Measurements from ENCODE around the gene SLC4A9. TPM values are rescaled to one million over a fixed set of nuclear protein-coding genes. Genes with fewer than 3 reads are reported as not detected.
"Not testable (repeated sequence)": the region's sequence is repeated elsewhere in the genome, so short reads cannot be mapped to it uniquely, and the experiment has no call there.

The SLC4A9 gene
- total RNA-seq, 1 donor from 2014 or later: not detected

DNA sequence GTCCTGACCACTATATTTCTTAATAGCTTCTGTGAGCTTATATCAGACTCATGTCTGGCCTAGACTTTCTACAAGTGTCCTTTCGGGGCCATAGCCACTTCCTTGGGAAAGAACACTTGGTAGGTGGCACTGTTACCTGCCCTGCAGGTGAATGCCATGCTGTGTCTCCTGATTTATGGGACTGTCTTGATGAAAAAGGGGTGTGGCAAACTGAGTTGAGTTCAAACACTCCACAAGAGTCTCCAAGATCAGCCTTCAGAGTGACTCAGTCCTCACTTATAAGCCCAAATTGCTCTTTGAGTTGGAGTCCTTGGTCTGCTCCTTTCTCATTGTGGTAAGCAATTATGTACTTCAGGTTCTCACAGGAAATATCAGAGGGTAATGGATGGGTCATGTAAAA, 31.7 kb downstream of the SLC4A9 start:
- intact Hi-C loops (cut with micrococcal nuclease): no loop called here

DNA sequence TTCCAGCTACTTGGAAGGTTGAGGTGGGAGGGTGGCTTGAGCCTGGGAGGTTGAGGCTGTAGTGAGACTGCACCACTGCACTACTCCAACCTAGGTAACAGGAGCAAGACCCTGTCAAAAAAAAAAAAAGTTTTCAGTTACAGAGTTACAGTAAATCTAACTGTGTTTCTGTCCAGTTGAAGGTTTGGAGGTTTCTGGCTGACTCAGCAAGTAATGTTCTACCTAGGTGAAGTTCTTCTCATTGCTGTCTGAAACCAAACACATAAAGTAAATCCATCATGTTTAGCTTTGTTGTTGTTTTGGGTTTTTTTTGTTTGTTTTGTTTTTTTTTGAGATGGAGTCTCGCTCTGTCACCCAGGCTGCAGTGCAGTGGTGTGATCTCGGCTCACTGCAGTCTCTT, 33.7 kb downstream of the SLC4A9 start:
- intact Hi-C loops (cut with micrococcal nuclease): no loop called here

DNA sequence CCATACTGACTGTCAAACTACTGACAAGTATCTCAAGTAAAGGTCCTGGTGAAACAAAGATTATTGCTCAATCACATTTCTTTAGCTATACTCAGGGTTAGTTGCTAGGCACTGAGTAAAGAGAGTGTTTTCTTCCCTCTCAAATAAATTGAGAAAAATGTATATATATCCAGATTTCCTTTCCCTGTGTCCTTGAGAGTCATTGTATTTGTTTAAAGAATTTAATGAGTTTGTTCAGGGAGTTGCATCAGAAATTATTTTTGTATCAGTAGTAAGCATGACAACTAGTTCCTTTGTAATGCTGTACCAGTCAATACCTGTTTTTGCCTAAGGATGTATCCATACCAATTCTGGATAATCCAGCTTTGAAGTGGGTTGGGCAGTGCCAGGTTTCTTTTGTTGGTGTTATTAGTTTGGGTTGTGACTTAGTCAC, 38.4 kb downstream of the SLC4A9 start:
- intact Hi-C loops (cut with micrococcal nuclease): no loop called here

DNA sequence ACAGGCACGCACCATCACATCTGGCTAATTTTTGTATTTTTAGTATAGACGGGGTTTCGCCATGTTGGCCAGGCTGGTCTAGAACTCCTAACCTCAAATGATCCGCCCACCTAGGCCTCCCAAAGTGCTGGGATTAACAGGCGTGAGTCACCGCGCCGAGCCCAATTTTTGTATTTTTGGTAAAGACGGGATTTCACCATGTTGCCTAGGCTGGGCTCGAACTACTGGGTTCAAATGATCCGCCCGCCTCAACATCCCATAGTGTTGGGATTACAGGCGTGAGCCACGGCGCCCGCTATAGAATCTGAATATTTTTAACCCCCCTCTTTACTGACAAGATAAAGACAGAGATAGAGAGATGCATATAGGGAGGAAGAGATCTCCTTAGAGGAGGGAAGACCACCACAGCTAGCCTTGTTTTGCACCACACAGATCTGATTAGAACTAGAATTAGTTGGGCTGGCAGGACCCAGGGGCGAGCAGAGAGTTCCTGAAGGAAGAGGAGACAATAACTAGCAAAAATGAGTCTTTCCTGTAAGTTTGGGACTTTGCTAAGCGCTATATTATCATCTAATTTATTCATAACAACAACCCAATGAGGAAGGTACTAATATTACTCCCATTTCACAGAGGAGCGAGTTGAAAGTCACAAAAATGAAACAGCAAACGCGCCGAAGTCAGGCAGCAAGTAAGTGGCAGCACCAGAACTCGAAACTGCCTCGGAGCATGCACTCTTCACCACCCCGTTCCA, 40.2 kb downstream of the SLC4A9 start:
- intact Hi-C loops (cut with micrococcal nuclease): loop anchor here (2.0 to 5.0 kb wide), 4 partner anchors 38 to 998 kb away; partner anchors contain the start of genes SLC4A9, SPATA24 and SRA1

DNA sequence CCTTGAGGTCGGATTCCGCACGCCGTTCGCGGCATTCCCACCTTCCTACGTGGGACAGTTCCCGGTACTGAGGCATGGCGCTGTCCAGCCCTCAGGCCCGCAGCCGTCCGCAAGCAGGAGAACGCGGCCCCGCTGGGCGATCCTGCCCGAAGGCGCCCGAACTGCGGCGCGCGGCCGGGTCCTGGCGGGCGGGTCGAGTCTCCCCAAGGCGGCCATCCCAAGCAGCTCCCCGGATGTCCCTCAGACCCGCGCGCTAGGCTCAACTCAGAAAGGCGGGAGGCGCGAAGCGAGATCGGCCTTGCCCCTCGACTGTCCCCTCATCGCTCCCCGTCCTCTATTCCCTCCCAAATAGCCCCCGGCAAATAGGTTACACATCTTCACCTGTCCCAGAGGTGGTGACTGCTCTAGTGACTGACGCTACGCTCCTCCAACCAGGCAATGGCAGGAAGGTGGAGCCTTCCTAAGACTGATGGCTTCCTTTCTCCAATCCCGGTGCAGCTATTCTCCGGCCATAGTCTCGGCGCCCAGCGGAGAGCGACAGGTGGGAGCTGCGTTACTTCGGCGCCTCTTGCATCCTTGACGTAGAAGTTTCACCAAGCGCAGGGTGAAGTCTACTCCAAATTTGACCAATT, 40.9 kb downstream of the SLC4A9 start:
- intact Hi-C loops (cut with micrococcal nuclease): loop anchor here (1.0 to 5.0 kb wide), 13 partner anchors 39 to 999 kb away; partner anchors contain the start of genes APBB3, CYSTM1, EIF4EBP3 and PFDN1

DNA sequence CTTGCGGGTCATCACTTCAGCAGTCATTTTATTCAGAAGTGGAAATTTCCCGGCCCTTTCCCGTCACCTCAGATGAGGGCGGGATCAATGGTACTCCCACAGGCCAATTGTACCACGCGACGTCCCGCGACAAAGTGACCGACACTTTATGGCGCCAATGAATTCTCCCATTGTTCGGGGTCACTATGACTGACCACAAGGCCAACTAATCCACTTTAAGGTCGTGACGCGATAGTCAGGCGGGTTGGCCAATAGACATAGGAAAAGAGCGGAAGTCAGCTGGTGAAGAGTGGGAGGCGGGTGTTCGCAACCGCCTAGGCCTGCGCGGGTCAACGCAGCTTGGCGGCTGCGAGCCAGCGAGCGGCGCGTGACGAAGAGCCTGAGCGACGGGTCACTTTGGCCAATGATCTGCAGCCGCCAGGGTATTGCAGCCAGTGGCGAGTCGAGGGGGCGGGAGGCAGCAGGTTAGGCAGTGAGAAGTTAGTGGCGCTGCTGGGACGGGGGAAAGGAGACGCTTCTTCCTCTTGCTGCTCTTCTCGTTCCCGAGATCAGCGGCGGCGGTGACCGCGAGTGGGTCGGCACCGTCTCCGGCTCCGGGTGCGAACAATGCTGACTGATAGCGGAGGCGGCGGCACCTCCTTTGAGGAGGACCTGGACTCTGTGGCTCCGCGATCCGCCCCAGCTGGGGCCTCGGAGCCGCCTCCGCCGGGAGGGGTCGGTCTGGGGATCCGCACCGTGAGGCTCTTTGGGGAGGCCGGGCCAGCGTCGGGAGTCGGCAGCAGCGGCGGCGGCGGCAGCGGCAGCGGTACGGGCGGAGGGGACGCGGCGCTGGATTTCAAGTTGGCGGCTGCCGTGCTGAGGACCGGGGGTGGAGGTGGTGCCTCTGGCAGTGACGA, 41.6 kb downstream of the SLC4A9 start, which contains the start of gene ANKHD1:
Gene ANKHD1 (plus strand): TSS at position 472 of the 896 bp plus-strand sequence. CDS start 135 bp downstream, at position 607.
- intact Hi-C loops (cut with micrococcal nuclease): loop anchor here (1.0 to 5.0 kb wide), 14 partner anchors 39 to 999 kb away; partner anchors contain the start of genes APBB3, CYSTM1, EIF4EBP3 and IK

DNA sequence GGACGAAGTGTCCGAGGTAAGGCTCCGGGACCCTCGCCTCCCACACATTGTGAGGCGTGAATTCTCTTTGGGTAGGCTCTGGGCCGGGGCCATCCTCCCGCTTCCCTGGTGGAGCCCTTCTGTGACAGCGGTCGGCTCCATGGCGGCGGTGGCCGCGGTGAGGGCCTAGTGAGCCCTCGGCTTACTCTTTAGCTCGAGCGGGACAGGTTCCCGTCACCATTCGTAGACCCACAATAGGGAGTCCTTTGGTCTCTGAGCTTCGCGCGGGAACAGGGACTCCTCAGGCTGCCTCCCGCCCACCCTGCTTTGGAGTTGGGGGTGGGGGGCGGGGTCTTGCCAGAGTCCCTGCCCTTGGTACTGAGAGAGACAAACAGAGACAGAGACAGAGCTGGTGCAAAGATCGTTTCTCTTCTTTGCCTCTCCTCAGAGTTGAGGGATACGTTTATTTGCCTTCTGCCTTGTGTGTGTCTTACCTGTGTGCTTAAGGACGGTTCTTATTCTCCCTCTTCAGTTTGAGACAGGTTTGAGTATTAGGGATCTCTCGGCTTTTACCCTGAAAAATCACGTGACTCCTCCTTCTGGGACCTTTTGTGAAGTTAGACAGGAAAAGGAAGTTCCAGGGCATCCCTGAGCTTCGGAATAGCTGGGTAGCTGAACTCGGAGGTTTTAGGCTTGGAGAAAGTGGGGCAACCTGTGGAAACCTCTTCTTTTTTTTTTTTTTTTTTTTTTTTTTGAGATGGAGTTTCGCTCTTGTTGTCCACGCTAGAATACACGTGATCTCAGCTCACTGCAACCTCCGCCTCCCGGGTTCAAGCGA, 42.5 kb downstream of the SLC4A9 start:
- intact Hi-C loops (cut with micrococcal nuclease): loop anchor here (1.0 to 5.0 kb wide), 4 partner anchors 40 to 1000 kb away; partner anchors contain the start of genes IK, NDUFA2, SLC4A9 and SPATA24

DNA sequence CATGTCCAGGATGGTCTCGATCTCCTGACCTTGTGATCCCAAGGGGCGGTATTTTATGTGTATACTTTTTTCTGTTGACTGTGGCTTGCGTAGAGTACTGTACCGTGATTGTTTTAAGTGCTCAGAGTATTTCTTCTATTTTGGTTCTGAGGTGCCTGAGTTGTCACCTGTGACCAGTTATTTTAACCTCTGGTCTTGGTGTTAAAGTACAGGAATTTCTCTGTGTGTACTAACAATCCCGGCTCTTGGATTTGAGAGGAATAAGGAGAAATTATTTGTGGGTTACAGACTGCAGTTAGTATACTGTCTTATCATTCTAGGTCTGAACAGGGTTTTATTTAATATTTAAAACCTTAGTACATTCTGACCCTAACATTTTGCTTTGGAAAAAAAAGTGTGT, 43.6 kb downstream of the SLC4A9 start:
- intact Hi-C loops (cut with micrococcal nuclease): loop anchor here (5.0 kb wide), 3 partner anchors 41 to 1001 kb away; partner anchors contain the start of genes SLC4A9 and SPATA24

DNA sequence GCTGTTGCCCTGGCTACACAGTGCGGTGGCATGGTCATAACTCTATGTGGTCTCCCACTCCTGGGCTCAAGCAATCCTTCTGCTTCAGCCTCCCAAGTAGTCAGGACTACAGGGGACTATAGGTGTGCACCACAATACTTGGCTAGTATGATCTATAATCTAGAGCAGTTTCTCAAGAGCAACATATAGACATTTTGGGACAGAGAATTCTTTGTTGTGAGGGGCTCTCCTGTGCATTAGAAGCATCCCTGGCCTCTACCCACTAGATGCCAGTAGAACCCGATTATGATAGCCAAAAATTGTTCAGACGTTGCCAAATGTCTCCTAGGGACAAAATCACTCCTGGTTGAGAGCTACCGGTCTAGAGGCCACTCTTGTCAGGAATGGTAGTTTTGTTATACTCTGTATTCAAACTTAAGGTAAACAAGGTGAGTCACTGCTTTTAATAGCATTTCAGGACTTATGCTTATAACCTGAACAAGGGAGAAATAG, 48.8 kb downstream of the SLC4A9 start:
- intact Hi-C loops (cut with micrococcal nuclease): no loop called here

DNA sequence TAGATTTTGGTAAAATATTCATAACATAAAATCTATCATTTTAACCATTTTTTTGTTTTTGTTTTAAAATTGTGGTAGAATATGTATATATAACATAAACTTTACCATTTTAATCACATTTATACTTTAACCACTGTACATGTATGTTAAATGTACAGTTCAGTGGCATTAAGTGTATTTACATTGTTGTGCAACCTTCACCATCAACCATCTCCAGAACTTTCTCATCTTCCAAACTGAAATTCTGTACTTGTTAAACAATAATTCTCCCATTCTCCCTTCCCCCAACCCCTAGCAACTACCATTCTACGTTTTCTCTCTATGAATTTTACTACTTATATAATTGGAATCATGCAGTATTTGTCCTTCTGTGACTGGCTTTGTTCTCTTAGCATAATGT, 53.2 kb downstream of the SLC4A9 start:
- intact Hi-C loops (cut with micrococcal nuclease): no loop called here

DNA sequence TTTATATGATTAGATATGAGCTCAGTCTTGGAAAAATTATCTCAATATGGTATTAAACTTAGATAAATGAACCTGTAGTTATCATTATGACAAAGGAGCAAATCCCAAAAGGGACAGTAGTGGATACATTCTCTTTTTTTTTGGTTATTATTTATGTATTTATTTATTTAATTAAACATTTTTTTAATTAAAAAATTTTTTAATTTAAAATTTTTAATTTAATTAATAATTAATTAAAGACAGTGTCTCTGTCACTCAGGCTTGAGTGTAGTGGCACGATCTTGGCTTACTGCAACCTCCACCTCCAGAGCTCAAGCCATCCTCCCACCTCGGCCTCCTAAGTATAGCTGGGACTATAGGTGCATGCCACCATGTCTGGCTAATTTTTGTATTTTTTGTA, 57.2 kb downstream of the SLC4A9 start:
- intact Hi-C loops (cut with micrococcal nuclease): no loop called here

DNA sequence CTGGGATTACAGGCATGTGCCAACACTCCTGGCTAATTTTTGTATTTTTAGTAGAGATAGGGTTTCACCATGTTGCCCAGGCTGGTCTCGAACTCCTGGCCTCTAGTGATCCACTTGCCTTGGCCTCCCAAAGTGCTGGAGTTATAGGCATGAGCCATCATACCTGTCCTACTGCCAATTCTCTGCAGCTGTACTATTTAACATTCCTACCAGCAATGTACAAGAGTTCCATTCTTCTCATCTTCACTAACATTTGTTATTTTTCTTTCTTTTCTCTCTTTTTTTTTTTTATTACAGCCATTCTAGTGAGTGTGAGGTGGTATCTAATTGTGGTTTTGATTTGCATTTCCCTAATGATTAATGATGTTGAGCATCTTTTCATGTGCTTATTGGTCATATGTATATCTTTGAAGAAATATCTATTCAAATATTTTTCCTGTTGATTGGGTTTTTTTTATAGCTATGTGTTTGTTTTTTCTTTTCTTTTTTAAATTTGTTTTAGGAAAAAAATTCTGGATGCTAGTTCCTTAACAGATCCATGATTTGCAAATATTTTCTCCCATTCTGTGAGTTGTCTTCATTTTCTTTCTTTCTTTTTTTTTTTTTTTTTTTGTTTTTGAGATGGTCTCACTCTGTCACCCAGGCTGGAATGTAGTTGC, 59.0 kb downstream of the SLC4A9 start:
- intact Hi-C loops (cut with micrococcal nuclease): no loop called here

DNA sequence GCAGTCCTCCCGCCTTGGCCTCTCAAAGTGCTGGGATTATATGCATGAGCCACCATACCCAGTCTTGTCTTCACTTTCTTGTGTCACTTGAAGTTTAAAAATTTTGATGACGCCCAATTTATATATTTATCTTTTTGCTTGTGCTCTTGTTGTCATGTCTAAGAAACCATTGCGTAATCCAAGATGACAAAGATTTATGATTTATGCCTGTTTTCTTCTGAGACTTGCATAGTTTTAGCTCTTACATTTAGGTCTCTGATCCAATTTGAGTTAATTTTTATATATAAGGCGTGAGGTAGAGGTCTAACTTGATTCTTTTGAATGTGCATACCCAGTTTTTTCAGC, 60.2 kb downstream of the SLC4A9 start:
- intact Hi-C loops (cut with micrococcal nuclease): no loop called here

DNA sequence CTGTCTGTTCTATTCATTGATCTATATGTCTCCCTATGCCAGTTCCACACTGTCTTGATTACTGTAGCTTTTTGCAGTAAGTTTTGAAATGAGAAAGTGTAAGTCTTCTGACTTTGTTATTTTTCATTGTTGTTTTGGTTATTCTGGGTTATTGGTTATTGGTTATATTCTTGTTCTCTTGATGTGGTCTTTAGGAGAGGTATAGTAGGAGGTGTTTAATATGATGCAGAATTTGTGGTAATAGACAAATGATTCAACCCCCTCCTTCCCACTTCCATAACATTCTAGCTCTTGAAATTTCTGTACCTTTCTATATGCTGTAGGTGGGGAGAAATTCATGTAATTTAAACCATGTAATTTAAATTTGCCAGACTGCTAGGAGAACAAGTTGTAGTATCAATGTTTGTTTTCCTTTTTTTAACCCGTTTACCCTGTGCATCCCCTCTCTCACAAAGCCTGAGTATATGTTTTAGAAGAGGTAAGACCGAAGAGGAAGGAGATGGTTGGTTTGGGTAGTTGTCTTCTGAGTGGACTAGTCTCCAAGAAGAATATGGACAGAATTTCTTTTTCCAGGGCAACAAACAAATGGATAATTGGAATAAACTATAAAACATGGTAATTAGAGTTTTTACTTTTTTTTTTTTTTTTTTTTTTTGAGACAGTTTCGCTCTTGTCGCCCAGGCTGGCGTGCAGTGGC, 60.8 kb downstream of the SLC4A9 start:
- intact Hi-C loops (cut with micrococcal nuclease): no loop called here

DNA sequence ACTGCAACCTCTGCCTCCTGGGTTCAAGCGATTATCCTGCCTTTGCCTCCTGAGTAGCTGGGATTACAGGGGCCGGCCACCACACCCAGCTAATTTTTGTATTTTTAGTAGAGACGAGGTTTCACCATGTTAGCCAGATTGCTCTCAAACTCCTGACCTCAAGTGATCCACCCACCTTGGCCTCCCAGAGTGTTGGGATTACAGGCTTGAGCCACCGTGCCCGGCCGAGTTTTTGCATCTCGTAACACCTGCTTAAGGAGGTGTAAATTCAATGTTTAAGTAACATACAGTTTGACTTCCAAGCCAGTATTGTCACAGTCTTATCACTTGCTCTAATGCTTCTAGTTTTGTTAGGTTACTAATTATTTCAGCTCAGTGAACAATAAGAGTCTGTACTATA, 61.4 kb downstream of the SLC4A9 start:
- intact Hi-C loops (cut with micrococcal nuclease): not testable (repeated sequence)

DNA sequence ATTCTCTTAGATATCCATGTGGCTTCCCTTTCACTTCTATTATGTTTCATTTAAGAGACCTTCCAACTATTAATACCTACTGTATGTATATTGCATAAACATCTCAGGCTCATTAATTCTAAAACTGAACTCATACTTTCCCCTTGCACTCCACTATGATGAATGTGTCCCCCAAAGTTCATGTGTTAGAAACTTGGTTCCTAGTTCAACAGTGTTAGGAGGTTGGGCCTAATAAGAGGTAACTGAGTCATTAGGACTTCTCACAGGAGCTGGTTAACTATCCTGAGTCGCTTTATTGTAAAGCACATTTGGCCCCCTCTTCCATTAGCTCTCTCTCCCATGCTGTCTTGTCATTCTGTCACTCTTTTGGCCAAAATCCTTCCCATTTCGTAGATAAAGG, 63.6 kb downstream of the SLC4A9 start:
- intact Hi-C loops (cut with micrococcal nuclease): no loop called here

DNA sequence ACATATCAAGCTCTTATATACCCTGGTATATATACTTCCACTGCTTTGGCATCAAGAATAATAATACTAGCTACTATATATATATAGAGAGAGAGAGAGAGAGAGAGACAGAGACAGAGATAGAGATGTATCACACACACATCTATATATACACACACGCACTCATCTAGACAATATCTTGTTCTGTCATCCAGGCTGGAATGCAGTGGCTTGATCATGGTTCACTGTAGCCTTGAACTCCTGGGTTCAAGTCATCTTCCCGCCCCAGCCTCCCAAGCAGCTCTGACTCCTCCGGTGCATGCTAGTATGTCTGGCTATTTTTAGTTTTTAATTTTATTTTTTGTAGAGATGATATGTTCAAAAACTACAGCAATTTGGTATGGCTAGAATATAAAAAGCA, 64.1 kb downstream of the SLC4A9 start:
- intact Hi-C loops (cut with micrococcal nuclease): no loop called here
